GM18951 (cell line): ENCODE results near the gene KLK15.

Source experiments
- POLR2A ChIP-seq: IDR thresholded peaks from 4 replicates; pipeline ENCODE4 v1.6.1; 2011; ENCODE audit warnings: mild to moderate bottlenecking; ENCODE audit not compliant: insufficient read length, insufficient read depth; ENCODE audit errors: extremely low read depth
- in situ Hi-C: fragments of 300-500 bp; cut with MboI; formaldehyde crosslinking; loops from one replicate; pipeline ENCODE4 v1.12.0; 2022; ENCODE audit warnings: low sequenced_read_pairs, mixed read lengths, inconsistent platforms; ENCODE audit not compliant: unreplicated experiment

Gene KLK15

DNA sequence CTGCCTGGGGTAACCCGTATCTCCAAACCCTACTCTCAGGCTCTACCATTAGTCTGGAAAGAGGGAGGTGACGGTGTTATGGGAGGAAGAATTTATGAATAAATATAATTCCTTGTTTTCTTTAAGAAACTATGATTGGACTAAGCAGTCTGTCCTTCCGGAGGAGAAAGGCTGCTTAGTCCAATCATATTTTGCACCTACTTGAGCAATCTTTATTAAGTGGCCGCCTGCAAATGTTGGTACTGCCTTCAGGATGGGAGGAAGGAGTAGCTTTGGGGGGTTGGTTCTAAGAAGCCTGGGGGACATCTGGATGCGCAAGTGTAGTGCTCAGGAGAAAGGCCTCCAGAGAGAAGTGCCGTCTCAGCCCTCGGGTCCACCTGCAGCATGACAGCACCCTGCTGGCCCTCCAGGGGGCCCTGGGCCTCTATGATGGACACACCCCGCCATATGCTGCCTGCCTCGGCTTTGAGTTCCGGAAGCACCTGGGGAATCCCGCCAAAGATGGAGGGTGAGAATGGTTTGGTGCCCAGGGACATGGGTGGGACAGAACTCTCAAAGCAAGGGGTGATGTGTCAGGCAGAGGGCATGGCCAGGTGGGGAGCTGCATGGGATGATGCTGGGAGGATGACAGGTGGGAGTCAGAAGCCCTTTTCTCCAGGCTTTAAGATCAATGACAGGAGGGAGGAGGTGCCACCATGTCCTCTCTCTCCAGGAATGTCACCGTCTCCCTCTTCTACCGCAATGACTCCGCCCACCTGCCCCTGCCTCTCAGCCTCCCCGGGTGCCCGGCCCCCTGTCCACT lies 39.1 kb downstream of the KLK15 start:
- in situ Hi-C loops, result loop anchor here (10.0 to 25.0 kb wide), 2 partner anchors 131 to 432 kb away; partner anchors contain the start of gene NAPSA
- no peak for TF ChIP-seq POLR2A

DNA sequence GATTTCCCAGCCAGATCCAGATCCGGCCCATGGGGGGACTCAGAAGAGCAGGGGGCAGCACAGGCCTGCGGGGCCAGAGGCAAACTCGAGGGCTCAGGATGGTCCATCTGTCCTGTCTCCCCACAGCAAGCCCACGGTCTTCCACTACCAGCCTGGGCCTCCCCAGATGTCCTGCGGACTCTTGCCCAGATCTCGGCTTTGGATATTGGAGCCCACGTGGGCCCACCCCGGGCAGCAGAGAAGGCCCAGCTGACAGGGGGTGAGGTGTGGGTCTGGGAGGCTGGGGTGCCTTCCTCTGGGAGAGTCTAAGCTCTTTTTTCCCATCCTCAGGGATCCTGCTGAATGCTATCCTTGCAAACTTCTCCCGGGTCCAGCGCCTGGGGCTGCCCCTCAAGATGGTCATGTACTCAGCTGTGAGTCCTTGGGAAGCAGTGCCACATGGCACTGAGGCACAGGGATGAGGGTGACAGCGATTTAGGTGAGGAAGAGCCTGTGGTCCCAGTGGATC lies 39.8 kb downstream of the KLK15 start:
- in situ Hi-C loops, result loop anchor here (10.0 to 25.0 kb wide), 2 partner anchors 131 to 431 kb away; partner anchors contain the start of gene NAPSA
- TF ChIP-seq POLR2A, result no peak

DNA sequence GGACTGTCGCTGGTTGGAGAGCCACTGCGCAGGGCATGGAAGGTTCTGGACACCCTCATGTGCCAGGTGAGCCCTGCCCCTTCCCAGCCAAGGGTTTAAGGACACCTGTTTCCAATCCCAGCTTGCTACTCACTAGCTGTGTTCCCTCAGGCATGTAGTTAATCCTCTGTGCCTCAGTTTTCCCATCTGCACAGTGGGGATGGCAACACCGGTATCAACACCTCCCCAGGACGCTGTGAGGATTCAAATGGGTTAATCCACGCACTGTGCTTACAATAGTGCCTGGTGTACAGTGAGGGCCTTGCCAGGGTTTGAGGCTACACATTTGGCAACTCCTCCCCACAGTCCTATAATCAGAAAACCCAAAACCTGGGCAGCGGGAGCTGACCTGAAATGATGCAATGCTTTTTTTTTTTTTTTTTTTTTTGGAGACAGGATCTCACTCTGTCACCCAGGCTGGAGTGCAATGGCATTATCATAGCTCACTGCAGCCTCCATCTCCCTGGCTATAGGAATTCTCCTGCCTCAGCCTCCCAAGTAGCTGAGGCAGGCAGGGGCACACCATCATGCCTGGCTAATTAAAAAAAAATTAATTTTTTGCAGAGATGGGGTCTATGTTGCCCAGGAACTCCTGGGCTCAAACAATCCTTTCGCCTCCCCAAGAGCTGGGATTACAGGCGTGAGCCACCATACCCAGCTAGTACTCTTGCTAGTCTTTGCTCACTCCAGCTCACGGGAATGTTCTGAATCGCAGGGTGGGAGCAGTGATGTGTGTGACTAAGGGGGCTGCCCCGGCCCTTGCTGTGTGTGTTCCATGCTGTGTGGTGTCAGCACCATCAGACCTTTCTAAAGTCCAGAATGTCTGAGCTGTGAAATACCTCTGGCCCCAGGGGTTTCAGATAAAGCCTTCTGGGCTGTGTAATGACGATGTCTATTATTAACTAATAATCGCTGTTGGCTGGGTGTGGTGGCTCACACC lies 40.8 kb downstream of the KLK15 start:
- TF ChIP-seq POLR2A, result no peak
- in situ Hi-C loops, result loop anchor here (10.0 to 25.0 kb wide), 2 partner anchors 132 to 430 kb away; partner anchors contain the start of gene NAPSA

DNA sequence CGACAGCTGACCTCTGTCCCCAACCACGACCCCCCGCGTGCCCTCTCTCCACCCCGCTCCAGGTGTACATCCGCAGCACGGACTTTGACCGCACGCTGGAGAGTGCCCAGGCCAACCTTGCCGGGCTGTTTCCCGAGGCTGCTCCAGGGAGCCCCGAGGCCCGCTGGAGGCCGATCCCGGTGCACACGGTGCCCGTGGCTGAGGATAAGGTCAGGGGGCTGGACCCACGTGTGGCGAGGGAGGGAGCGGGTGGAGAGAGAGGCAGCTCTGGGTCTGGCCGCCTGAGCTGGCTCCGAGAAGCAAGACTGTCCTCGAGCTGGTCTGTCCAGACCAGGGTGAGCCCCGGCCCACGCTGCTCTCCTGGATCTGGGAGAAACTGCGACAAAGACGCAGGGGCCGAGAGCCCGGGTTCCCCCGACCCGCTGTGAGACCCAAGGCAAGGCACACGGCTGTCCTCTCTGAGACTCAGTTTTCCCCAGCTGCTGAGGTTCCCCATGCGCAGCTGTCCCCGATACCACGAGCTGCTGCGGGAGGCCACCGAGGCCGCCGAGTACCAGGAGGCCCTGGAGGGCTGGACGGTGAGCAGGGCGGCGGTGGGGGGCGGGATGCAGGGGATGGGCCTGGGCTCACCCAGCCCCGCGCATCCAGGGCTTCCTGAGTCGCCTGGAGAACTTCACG lies 41.6 kb downstream of the KLK15 start:
- in situ Hi-C loops, result loop anchor here (10.0 to 25.0 kb wide), 2 partner anchors 133 to 429 kb away; partner anchors contain the start of gene NAPSA
- TF ChIP-seq POLR2A, result no peak

- in situ Hi-C loops, result loop anchor here (10.0 to 25.0 kb wide), 2 partner anchors 134 to 429 kb away; partner anchors contain the start of gene NAPSA
- TF ChIP-seq POLR2A, result no peak
These were observed 42.4 kb downstream of the KLK15 start for GRCh38 chr19:50790922-50791467.

GRCh38 chr19:50790396-50790795 lies 43.0 kb downstream of the KLK15 start, which contains the start of gene ACP4:
ACP4 (plus strand) TSS chr19:50790415; CDS start chr19:50790415, 0 bp downstream.
- in situ Hi-C loops, result loop anchor here (10.0 to 25.0 kb wide), 2 partner anchors 134 to 428 kb away; partner anchors contain the start of gene NAPSA
- TF ChIP-seq POLR2A, result no peak

DNA sequence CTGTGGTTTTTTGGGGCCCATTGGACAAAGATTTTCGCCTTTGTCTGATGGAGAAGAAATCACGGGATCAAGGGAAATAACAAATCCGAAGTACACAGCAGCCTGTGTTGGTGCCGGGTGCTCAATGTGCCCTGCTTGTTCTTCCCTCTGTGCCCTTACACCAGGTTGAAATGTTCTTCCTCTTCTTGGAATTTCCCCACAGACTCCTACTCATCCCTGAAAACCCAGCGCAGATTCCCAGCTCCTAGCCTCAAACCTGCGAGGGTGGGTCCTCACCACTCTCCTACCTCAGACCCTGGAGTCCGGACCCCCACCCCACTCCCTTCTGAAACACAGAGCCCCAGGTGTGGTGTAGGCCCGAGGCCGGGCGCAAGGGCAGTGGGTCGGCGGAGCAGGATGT lies 48.0 kb downstream of the KLK15 start:
- in situ Hi-C loops, result loop anchor here (25.0 kb wide), 1 partner anchor 423 kb away; the partner anchor contains the start of gene NAPSA
- no peak for TF ChIP-seq POLR2A

- no peak for TF ChIP-seq POLR2A
- in situ Hi-C loops, result loop anchor here (25.0 kb wide), 1 partner anchor 422 kb away; the partner anchor contains the start of gene NAPSA
These were observed 48.7 kb downstream of the KLK15 start for GRCh38 chr19:50784710-50785109.

- in situ Hi-C loops, result loop anchor here (25.0 kb wide), 1 partner anchor 421 kb away; the partner anchor contains the start of gene NAPSA
These were observed 49.6 kb downstream of the KLK15 start for GRCh38 chr19:50783848-50784152.

- in situ Hi-C loops, result loop anchor here (25.0 kb wide), 1 partner anchor 419 kb away; the partner anchor contains the start of gene NAPSA
- TF ChIP-seq POLR2A, result no peak
These were observed 52.5 kb downstream of the KLK15 start for GRCh38 chr19:50780753-50781435.

DNA sequence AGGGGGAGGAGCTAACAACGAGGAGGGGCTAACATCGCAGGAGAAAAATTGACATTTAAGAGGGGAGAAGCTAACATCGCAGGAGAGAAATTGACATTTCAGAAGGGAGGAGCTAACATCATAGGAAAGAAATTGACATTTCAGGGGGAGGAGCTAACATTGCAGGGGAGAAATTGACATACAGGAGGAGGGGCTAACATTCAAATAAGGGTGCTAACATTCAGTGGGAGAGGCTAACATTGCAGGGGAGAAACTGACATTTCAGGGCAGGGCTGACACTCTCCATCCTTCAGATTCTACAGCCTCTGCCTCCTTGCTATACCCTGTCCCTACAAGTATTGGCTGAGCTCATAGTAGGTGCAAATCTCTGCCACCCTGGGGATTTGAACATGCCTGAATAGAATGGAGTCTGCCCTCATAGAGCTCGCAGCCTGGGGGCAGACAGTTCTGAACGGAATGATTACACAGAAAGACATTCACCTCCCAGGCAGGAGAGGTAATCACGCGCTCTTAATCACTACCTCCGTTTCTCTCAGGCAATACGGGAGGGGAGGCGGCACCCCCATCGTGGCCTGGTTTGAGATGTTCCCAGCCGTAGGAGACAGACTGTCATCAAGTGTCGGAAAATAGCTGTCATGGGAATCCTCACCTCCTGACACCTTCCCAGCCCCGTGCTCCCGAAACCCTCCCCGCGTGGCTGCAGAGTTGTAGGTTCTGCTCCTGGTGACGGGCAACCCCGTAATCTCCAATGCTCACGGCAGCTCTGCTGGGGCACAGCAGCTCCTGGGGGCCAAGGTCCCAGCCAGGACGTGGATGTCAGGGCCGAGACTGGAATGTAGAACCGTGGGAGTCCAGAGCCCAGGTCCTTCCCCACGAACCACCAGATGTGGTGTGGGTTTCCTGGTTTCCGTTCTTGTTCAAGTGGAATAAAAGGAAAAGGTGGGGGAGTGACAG lies 53.6 kb downstream of the KLK15 start:
- in situ Hi-C loops, result loop anchor here (25.0 kb wide), 1 partner anchor 417 kb away; the partner anchor contains the start of gene NAPSA
- TF ChIP-seq POLR2A, result no peak
